IMR-90 (cell line): ENCODE measurements around the gene RFTN1. TPM values are rescaled to one million over a fixed set of nuclear protein-coding genes. Genes with fewer than 3 reads are reported as not detected.

Source experiments
- ATAC-seq: fragments of 200-7000 bp; cut with Tn5 transposase; 2 replicates; pipeline ENCODE4 v1.9.1; 2020; ENCODE audit warnings: low read depth, mild to moderate bottlenecking, moderate library complexity
- BruUV-seq: library from RNA; stranded (reverse); fragments of 400-500 nt; replicated peaks from 2 replicates; lab custom pipeline; 2021; lab: Mats Ljungman, UMichigan
- CTCF ChIA-PET: fragments of 300-600 bp; formaldehyde crosslinking; extraction: SDS; loops from one replicate; lab custom pipeline; 2021; ENCODE audit warnings: antibody characterized with exemption; lab: Yijun Ruan, JAX
- POLR2A ChIA-PET: fragments of 300-600 bp; sonication (Branson Sonifier 250); formaldehyde crosslinking; loops from one replicate; lab custom pipeline; 2022; ENCODE audit warnings: antibody characterized with exemption; ENCODE audit not compliant: unreplicated experiment; lab: Charles Lee
- DNase-seq: peaks from one replicate; pipeline ENCODE4 v3.0.0; 2013
- H2AFZ ChIP-seq: replicated peaks from 2 replicates; pipeline ENCODE3; 2013; ENCODE audit warnings: low read length, mild to moderate bottlenecking; ENCODE audit not compliant: poor library complexity
- H2AK5ac ChIP-seq: 2 replicates; pipeline ENCODE4 v1.6.1; 2013; ENCODE audit warnings: low read depth, low read length, inconsistent platforms
- H2AK9ac ChIP-seq: replicated peaks from 2 replicates; pipeline ENCODE3; 2013; ENCODE audit warnings: mild to moderate bottlenecking, low read depth, low read length, moderate library complexity; ENCODE audit not compliant: poor library complexity
- H2BK120ac ChIP-seq: 2 replicates; pipeline ENCODE4 v1.6.1; 2013; ENCODE audit warnings: low read depth, low read length, inconsistent platforms
- H2BK15ac ChIP-seq: 3 replicates; pipeline ENCODE4 v1.6.1; 2013; ENCODE audit warnings: low read depth, low read length, inconsistent platforms
- H2BK20ac ChIP-seq: 2 replicates; pipeline ENCODE4 v1.6.1; 2013; ENCODE audit warnings: low read depth, mild to moderate bottlenecking, inconsistent platforms, low read length, moderate library complexity
- H2BK5ac ChIP-seq: 2 replicates; pipeline ENCODE4 v1.6.1; 2013; ENCODE audit warnings: mild to moderate bottlenecking, low read depth, low read length, inconsistent platforms; ENCODE audit not compliant: poor library complexity, severe bottlenecking
- H3K14ac ChIP-seq: replicated peaks from 2 replicates; pipeline ENCODE4 v1.6.1; 2013; ENCODE audit warnings: low read depth, low read length, inconsistent platforms
- H3K18ac ChIP-seq: 2 replicates; pipeline ENCODE4 v1.6.1; 2013; ENCODE audit warnings: low read depth, low read length, control low read depth
- H3K23ac ChIP-seq: 2 replicates; pipeline ENCODE4 v1.6.1; 2013; ENCODE audit warnings: low read depth, low read length, inconsistent platforms
- H3K27ac ChIP-seq: 2 replicates; pipeline ENCODE4 v1.5.1; 2013; ENCODE audit warnings: mild to moderate bottlenecking, control low read depth, low read length; ENCODE audit not compliant: insufficient read depth
- H3K27me3 ChIP-seq: 2 replicates; pipeline ENCODE4 v1.6.1; 2013; ENCODE audit warnings: low read length; ENCODE audit not compliant: control insufficient read depth, insufficient read depth
- H3K36me3 ChIP-seq: 2 replicates; pipeline ENCODE4 v1.6.1; 2013; ENCODE audit warnings: low read length, mixed read lengths; ENCODE audit not compliant: control insufficient read depth, insufficient read depth
- H3K4ac ChIP-seq: 2 replicates; pipeline ENCODE4 v1.6.1; 2013; ENCODE audit warnings: low read depth, low read length, inconsistent platforms
- H3K4me1 ChIP-seq: 2 replicates; pipeline ENCODE4 v1.6.1; 2013; ENCODE audit warnings: low read length, mixed read lengths; ENCODE audit not compliant: control insufficient read depth, insufficient read depth
- H3K4me2 ChIP-seq: 2 replicates; pipeline ENCODE4 v1.6.1; 2013; ENCODE audit warnings: low read depth, mild to moderate bottlenecking, control low read depth, low read length, moderate library complexity
- H3K4me3 ChIP-seq: 2 replicates; pipeline ENCODE4 v1.5.1; 2013; ENCODE audit warnings: low read depth, mild to moderate bottlenecking, control low read depth, low read length, moderate library complexity; ENCODE audit not compliant: insufficient read depth
- H3K56ac ChIP-seq: 2 replicates; pipeline ENCODE4 v1.6.1; 2013; ENCODE audit warnings: low read length, inconsistent platforms; ENCODE audit not compliant: insufficient read depth; ENCODE audit errors: extremely low read depth
- H3K79me1 ChIP-seq, 2 experiments: 2 replicates each; pipeline ENCODE4 v1.6.1; 2013; ENCODE audit warnings: low read length in 2 of 2, inconsistent platforms in 1 of 2, low read depth in 1 of 2
- H3K9ac ChIP-seq: 2 replicates; pipeline ENCODE4 v1.6.1; 2013; ENCODE audit warnings: low read depth, low read length, control low read depth
- H3K9me1 ChIP-seq: 2 replicates; pipeline ENCODE4 v1.6.1; 2013; ENCODE audit warnings: low read length, inconsistent platforms; ENCODE audit not compliant: insufficient read depth
- H3K9me3 ChIP-seq: 2 replicates; pipeline ENCODE4 v1.6.1; 2013; ENCODE audit warnings: low read length; ENCODE audit not compliant: control insufficient read depth, insufficient read depth
- H4K20me1 ChIP-seq: 2 replicates; pipeline ENCODE4 v1.6.1; 2013; ENCODE audit warnings: low read length, inconsistent platforms; ENCODE audit not compliant: insufficient read depth
- H4K5ac ChIP-seq: 2 replicates; pipeline ENCODE4 v1.6.1; 2013; ENCODE audit warnings: mild to moderate bottlenecking, low read depth, low read length, control low read depth
- H4K8ac ChIP-seq, 2 experiments: 2 replicates each; pipeline ENCODE4 v1.6.1; 2013; ENCODE audit warnings: low read depth in 2 of 2, low read length in 2 of 2, control low read depth in 1 of 2, inconsistent platforms in 1 of 2
- H4K91ac ChIP-seq: 2 replicates; pipeline ENCODE4 v1.6.1; 2013; ENCODE audit warnings: low read depth, low read length, inconsistent platforms; ENCODE audit not compliant: insufficient read depth
- MAZ ChIP-seq: IDR thresholded peaks from 2 replicates; pipeline ENCODE4 v1.6.1; 2012; ENCODE audit warnings: low read depth, mild to moderate bottlenecking, low read length, improper control_type of control experiment, moderate library complexity, borderline replicate concordance
- POLR2A ChIP-seq: IDR thresholded peaks from 2 replicates; pipeline ENCODE4 v1.6.1; 2012; ENCODE audit warnings: mild to moderate bottlenecking, low read depth, low read length
- RAD21 ChIP-seq: IDR thresholded peaks from 2 replicates; pipeline ENCODE4 v1.6.1; 2012; ENCODE audit warnings: low read length, improper control_type of control experiment
- WGBS, 2 experiments: methylation state at CpG; one replicate each; pipeline versions ENCODE4 v1.1.5 to v1.1.7; 2013; ENCODE audit warnings: missing lambda C conversion rate in 2 of 2; ENCODE audit not compliant: insufficient read length in 1 of 2; ENCODE audit errors: extremely low coverage in 2 of 2; 5-methylcytosine and 5-hydroxymethylcytosine counted together
- dilution Hi-C: fragments of 300-500 bp; cut with HindIII; formaldehyde crosslinking; loops from one replicate; pipeline ENCODE4 v1.14.3; 2018; ENCODE audit warnings: low sequenced_read_pairs; ENCODE audit not compliant: unreplicated experiment
- in situ Hi-C: fragments of 300-500 bp; cut with MboI; formaldehyde crosslinking; loops from 3 replicates; pipeline ENCODE4 v1.14.3; 2019; ENCODE audit warnings: low sequenced_read_pairs, inconsistent platforms, mixed read lengths
- intact Hi-C: fragments of 100-400 bp; cut with micrococcal nuclease; formaldehyde crosslinking; loops from 2 replicates; pipeline ENCODE4 v1.10.0; 2022
- polyA plus RNA-seq, 3 experiments: library from polyadenylated mRNA; depleted of rRNA; stranded (reverse); fragments of >200 nt; gene quantifications; 2 replicates each; pipeline ENCODE4 v1.2.3, GENCODE V29; 2012; ENCODE audit warnings: low replicate concordance in 1 of 3
- total RNA-seq: library from RNA; depleted of rRNA; stranded (reverse); fragments of >200 nt; gene quantifications from 2 replicates; pipeline ENCODE4 v1.2.3, GENCODE V29; 2012
- TF ChIP-seq, protein P1 (sequence below): fragments of 150-350 bp; IDR thresholded peaks from 2 replicates; pipeline ENCODE4 v1.6.1; 2016; ENCODE audit warnings: low read depth, mild to moderate bottlenecking, low read length, moderate library complexity, borderline replicate concordance

RFTN1 gene
- total and polyA plus RNA-seq, 2 of the 4 experiments (the other 2 are of a cell fraction) = 45.0 to 52.0 TPM

DNA sequence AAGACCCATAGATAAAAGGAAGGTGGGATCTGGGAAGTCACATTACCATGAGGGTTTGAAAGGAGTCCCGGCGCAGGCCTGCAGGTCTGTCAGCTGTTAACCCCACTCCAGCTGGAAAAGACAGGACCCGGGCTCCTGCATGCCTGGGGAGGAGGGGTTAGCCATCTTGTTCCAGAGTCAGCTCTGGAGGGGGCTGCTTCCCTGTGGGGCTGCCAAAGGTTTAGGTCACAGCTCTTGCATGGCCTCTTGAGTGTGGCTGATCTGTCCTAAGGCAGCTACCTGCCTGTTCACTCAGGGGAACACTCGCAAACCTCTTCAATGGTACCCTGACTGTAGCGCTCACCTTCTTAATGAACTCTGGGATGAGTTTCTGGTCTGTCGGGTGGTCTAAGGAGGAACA lies 104.5 kb downstream of the RFTN1 start:
- Histone ChIP-seq H3K14ac (no peak overlapping the region), H3K4me3 (no peak overlapping the region), H2BK120ac (no peak overlapping the region), H3K23ac (no peak overlapping the region), H3K4me1 (peaks cover 13% of the 10 kb centered on the region), H2AK5ac (no peak overlapping the region), H3K4ac (no peak overlapping the region), H3K56ac (no peak overlapping the region), H3K27me3 (no peaks in the 10 kb centered on the region), H4K5ac (no peak overlapping the region), H2BK15ac (no peak overlapping the region), H2BK20ac (no peak overlapping the region), H2AFZ (no peak overlapping the region), H3K79me1 (peaks cover 45 to 62% of the 10 kb centered on the region in 2 experiments), H3K27ac (no peak overlapping the region), H3K18ac (no peak overlapping the region), H4K20me1 (peaks cover 22% of the 10 kb centered on the region), H3K9ac (no peak overlapping the region), H3K9me3 (no peaks in the 10 kb centered on the region), H3K36me3 (peaks cover 14% of the 10 kb centered on the region), H4K91ac (no peak overlapping the region), H3K4me2 (no peak overlapping the region), H2BK5ac (no peak overlapping the region), H4K8ac (no peak overlapping the region), H2AK9ac (no peak overlapping the region), H3K9me1 (peaks cover 13% of the 10 kb centered on the region)
- CTCF ChIA-PET = no interaction called here
- no peak for ATAC-seq
- POLR2A ChIA-PET = no interaction called here
- WGBS, 2 experiments = 58% methylated on average over 2 of the region's 6 CpGs; no CpG with 5 or more reads in 1 of the 2 experiments
- dilution Hi-C loops (no loop called here), intact Hi-C loops (no loop called here), in situ Hi-C loops (no loop called here)
- no peak for DNase-seq
- no peak for TF ChIP-seq MAZ
- no peak for TF ChIP-seq RAD21
- TF ChIP-seq POLR2A = no peak
- TF ChIP-seq, protein P1, sequence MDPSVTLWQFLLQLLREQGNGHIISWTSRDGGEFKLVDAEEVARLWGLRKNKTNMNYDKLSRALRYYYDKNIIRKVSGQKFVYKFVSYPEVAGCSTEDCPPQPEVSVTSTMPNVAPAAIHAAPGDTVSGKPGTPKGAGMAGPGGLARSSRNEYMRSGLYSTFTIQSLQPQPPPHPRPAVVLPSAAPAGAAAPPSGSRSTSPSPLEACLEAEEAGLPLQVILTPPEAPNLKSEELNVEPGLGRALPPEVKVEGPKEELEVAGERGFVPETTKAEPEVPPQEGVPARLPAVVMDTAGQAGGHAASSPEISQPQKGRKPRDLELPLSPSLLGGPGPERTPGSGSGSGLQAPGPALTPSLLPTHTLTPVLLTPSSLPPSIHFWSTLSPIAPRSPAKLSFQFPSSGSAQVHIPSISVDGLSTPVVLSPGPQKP = no peak
- no TSS peak for BruUV-seq
